Common myeloid progenitor, CD34-positive (primary cell): ENCODE data around the gene ARL3.

Experiments
- CTCF ChIA-PET: fragments of 350-600 bp; sonication (Branson Sonifier 250); formaldehyde crosslinking; loops from one replicate; lab custom pipeline; 2021; ENCODE audit warnings: antibody characterized with exemption; lab: Charles Lee
- POLR2A ChIA-PET: fragments of 350-600 bp; sonication (Branson Sonifier 250); formaldehyde crosslinking; loops from one replicate; lab custom pipeline; 2021; ENCODE audit warnings: antibody characterized with exemption; lab: Charles Lee
- DNase-seq, 3 donors: peaks; one replicate each; pipeline versions ENCODE4 v3.0.0 to v3.0.0-alpha.2; 2013
- H3K27ac ChIP-seq, 2 experiments: 1 replicate in 1 of 2; 2 replicates in 1 of 2; pipeline ENCODE4 v1.7.0; 2013; ENCODE audit warnings: inconsistent platforms in 2 of 2, low read length in 2 of 2, mild to moderate bottlenecking in 2 of 2, low read depth in 1 of 2, moderate library complexity in 1 of 2; ENCODE audit not compliant: severe bottlenecking in 2 of 2, insufficient read depth in 1 of 2, poor library complexity in 1 of 2
- H3K27me3 ChIP-seq, 5 experiments: replicated peaks in 2 of 5; 1 replicate in 3 of 5; 2 replicates in 2 of 5; pipeline versions ENCODE4 v1.6.1 to v1.7.0; 2013; ENCODE audit warnings: low read length in 4 of 5, mild to moderate bottlenecking in 2 of 5, moderate library complexity in 2 of 5, inconsistent platforms in 1 of 5; ENCODE audit not compliant: insufficient read depth in 5 of 5, control insufficient read depth in 4 of 5
- H3K36me3 ChIP-seq, 4 experiments: 1 replicate in 2 of 4; 2 replicates in 2 of 4; pipeline versions ENCODE4 v1.6.1 to v1.7.0; 2013; ENCODE audit warnings: low read length in 3 of 4, control low read depth in 1 of 4, mild to moderate bottlenecking in 1 of 4; ENCODE audit not compliant: control insufficient read depth in 4 of 4, insufficient read depth in 4 of 4
- H3K4me1 ChIP-seq, 4 experiments: 1 replicate in 3 of 4; 2 replicates in 1 of 4; pipeline versions ENCODE4 v1.6.1 to v1.7.1; 2013; ENCODE audit warnings: low read length in 3 of 4, mild to moderate bottlenecking in 3 of 4, control low read depth in 1 of 4, inconsistent platforms in 1 of 4, moderate library complexity in 1 of 4; ENCODE audit not compliant: control insufficient read depth in 4 of 4, insufficient read depth in 4 of 4; ENCODE audit errors: control extremely low read depth in 1 of 4
- H3K4me3 ChIP-seq, 7 experiments: 1 replicate in 4 of 7; 2 replicates in 3 of 7; pipeline versions ENCODE4 v1.5.1 to v1.7.0; 2013; ENCODE audit warnings: mild to moderate bottlenecking in 7 of 7, low read length in 6 of 7, moderate library complexity in 6 of 7, inconsistent platforms in 2 of 7, low read depth in 2 of 7, control low read depth in 1 of 7; ENCODE audit not compliant: insufficient read depth in 4 of 7, control insufficient read depth in 1 of 7; ENCODE audit errors: extremely low read depth in 1 of 7
- H3K9me3 ChIP-seq, 5 experiments: 1 replicate in 4 of 5; 2 replicates in 1 of 5; pipeline versions ENCODE4 v1.6.1 to v1.7.1; 2013; ENCODE audit warnings: low read length in 4 of 5, mild to moderate bottlenecking in 2 of 5, inconsistent platforms in 1 of 5, low read depth in 1 of 5, moderate library complexity in 1 of 5; ENCODE audit not compliant: control insufficient read depth in 4 of 5, insufficient read depth in 2 of 5; ENCODE audit errors: control extremely low read depth in 1 of 5
- WGBS: methylation state at CpG from one replicate; pipeline ENCODE4 v1.1.5; 2013; ENCODE audit not compliant: insufficient coverage; 5-methylcytosine and 5-hydroxymethylcytosine counted together

ARL3 gene

DNA sequence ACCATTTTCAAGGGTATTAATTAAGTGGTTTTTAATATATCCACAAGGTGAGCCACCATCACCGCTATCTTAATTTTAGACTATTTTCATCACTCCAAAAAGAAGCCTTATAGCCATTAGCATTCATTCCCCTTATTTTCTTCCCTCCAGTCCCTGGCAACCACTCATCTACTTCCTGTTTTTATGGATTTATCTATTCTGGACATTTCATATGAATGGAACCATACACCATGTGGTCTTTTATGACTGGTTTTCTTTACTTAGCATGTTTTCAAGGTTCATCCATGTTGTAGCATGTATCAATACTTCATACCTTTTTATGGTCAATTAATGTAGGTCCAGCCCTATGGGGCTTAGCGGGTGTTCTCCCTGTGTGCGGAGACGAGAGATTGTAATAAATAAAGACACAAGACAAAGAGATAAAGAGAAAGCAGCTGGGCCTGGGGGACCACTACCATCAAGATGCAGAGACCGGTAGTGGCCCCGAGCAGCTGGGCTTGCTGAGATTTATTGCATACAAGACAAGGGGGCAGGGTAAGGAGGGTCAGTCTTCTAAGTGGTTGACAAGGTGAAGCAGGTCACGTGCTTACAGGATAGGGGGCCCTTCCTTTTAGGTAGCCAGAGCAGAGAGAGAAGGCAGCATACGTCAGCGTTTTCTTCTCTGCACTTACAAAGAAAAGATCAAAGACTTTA is 44.2 kb upstream of the ARL3 start:
- peaks cover 0 to 5% (median 4%) of the 10 kb centered on the region in 4 experiments for H3K36me3 ChIP-seq
- no peak overlapping the region for H3K27ac ChIP-seq
- peaks cover 0 to 2% (median 0%) of the 10 kb centered on the region in 5 experiments for H3K9me3 ChIP-seq
- H3K4me3 ChIP-seq, result no peak overlapping the region
- ChIA-PET CTCF (interaction anchor here (1.2 kb wide), 1 partner anchor 23 kb away, joined by 3 read pairs; no protein-coding TSS in a partner anchor), POLR2A (no interaction called here)
- 100% methylated on average over 5 of the region's 9 CpGs for WGBS
- DNase-seq, result peak in 1 of 3 donors; percentile 23
- H3K4me1 ChIP-seq, result peaks cover 0 to 13% (median 2%) of the 10 kb centered on the region in 4 experiments
- H3K27me3 ChIP-seq, result no peaks in the 10 kb centered on the region

DNA sequence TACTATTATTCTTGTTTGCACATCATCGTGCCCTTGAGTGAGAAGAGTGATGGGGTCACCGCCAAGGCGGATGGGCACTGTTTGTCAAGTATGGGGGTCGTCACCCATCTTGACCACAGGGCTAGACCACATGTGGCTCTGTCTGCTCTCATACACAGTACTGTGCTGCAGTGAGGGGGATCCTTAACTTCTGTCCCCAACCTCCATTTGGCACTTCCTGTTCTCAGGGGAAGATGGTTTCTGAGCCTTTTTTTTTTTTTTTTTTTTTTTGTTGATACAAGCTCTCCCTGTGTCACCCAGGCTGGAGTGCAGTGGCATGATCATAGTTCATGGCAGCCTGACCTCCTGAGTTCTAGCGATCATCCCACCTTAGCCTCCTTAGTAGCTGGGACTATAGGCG is 43.1 kb upstream of the ARL3 start:
- H3K4me1 ChIP-seq, result peaks cover 0 to 16% (median 5%) of the 10 kb centered on the region in 4 experiments
- H3K9me3 ChIP-seq, result peaks cover 0 to 2% (median 0%) of the 10 kb centered on the region in 5 experiments
- H3K36me3 ChIP-seq, result peaks cover 0 to 3% (median 3%) of the 10 kb centered on the region in 4 experiments
- 95% methylated on average over 5 of the region's 6 CpGs for WGBS
- CTCF ChIA-PET, result interaction anchor here (0.7 to 1.5 kb wide), 3 partner anchors 22 to 37 kb away, joined by 3 to 4 read pairs (median 4); no protein-coding TSS in a partner anchor
- H3K27me3 ChIP-seq, result no peaks in the 10 kb centered on the region
- H3K4me3 ChIP-seq, result no peak overlapping the region
- POLR2A ChIA-PET, result no interaction called here
- peak in 1 of 3 donors; percentile 25 for DNase-seq
- H3K27ac ChIP-seq, result no peak overlapping the region

DNA sequence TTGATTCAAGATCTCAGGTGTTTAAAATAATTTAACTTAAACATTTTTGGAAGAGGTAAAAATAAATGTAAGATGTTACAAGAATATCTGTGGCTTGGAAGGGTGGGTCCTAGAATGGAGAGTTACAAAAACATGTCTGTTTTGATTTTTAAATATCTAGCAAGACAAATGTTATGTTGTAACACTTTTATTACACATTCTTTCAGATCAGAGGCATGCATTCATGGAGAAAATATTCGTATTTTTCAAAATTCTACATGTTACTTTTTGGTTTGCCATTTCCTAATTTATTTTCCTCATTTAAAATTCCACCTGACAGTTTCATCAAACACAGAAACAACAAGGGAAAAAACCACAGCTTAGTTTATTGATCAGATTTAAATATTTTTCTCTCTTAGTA is 39.5 kb upstream of the ARL3 start:
- ChIA-PET CTCF (interaction anchor here (0.6 to 5.5 kb wide), 11 partner anchors 10 to 150 kb away, joined by 3 to 60 read pairs (median 26); partner anchors contain the start of genes CYP17A1 and WBP1L), POLR2A (interaction anchor here (1.0 kb wide), 1 partner anchor 17 kb away, joined by 3 read pairs; no protein-coding TSS in a partner anchor)
- Histone ChIP-seq H3K27me3 (no peaks in the 10 kb centered on the region), H3K36me3 (peaks cover 0 to 3% (median under 1%) of the 10 kb centered on the region in 4 experiments), H3K4me1 (peaks cover 0 to 13% (median 5%) of the 10 kb centered on the region in 4 experiments), H3K4me3 (no peak overlapping the region), H3K9me3 (no peaks in the 10 kb centered on the region), H3K27ac (no peak overlapping the region)
- WGBS, result 80% methylated on average over 1 of the region's 1 CpG
- no peak for DNase-seq

DNA sequence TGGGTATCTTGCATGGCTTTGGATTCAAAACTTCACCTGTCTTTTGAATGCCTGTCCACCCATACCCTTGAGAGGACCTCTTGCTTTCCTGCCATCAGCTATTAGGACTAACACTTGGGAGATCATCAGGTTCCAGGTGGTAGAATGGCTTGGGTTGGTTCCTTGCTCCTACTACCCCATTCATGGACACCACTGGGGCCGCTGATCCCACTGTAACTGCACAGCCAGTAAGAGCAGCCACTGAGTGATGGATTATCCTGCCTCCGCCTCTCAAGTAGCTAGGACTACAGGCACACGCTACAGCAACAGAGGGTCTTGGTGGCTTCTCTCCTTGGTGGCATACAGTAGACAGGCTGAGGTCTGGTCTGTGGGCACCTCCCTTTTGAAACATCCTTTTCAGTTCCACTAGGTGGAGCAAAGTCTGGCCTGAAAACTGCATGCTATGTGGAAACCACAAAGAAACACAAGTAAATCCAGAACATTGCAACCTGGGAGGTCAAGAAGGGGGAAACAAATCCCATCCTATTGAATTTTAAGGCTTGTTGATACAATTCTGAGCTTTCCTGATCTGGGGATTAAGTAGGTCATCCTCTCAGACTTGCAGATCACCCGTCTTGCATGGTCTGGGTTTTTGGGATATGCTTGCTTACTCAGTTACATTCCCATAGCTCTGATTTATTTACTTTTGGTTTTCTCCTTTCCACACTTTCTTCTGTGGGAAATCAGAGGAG is 38.9 kb upstream of the ARL3 start:
- no peaks in the 10 kb centered on the region for H3K9me3 ChIP-seq
- peaks cover 0 to 10% (median 5%) of the 10 kb centered on the region in 4 experiments for H3K4me1 ChIP-seq
- no peak overlapping the region for H3K27ac ChIP-seq
- POLR2A ChIA-PET, result interaction anchor here (0.7 to 1.0 kb wide), 2 partner anchors 17 to 23 kb away, joined by 3 read pairs; no protein-coding TSS in a partner anchor
- DNase-seq, result peak; percentile 49 to 74 (median 71)
- CTCF ChIA-PET, result interaction anchor here (0.6 to 5.5 kb wide), 21 partner anchors 9 to 580 kb away, joined by 3 to 60 read pairs (median 5); partner anchors contain the start of genes CYP17A1 and WBP1L
- WGBS, result 97% methylated on average over 4 of the region's 4 CpGs
- H3K4me3 ChIP-seq, result no peak overlapping the region
- no peaks in the 10 kb centered on the region for H3K27me3 ChIP-seq
- H3K36me3 ChIP-seq, result peaks cover 0 to 6% (median 0%) of the 10 kb centered on the region in 4 experiments

DNA sequence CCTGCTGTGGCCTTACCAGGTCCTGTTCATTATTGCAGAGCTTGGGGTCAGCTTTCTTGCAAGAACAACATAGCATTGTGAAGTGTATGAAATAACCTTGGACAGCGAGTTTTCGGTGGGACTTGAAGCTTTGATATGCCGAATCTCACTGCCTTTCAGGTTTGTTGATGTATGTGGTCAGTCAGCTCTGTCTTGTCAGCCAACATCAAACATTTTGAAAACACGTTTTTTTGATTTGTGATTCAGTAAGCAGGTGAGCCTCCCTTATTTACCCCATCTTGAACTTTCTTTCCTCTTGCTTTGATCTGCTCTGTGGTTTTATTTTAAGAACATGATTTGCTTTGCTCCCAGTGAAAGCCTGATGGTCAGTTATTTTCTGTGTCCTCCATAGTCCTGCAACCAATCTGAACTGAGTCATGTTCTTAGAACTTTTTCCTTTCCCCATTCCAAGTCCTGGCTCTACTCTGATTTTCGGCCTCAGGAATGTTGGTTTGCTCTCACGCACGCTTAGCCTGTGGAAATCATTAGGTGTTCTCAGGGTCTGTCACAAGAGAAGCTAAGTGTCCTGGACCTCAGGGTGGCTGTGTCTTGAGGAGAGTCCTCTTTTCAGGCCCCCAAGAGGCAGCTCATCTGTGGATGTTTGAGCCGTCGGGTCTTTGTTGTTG is 38.2 kb upstream of the ARL3 start:
- no peak for DNase-seq
- no peak overlapping the region for H3K4me3 ChIP-seq
- WGBS, result 96% methylated on average over 8 of the region's 9 CpGs
- ChIA-PET POLR2A (interaction anchor here (0.7 kb wide), 1 partner anchor 24 kb away, joined by 3 read pairs; no protein-coding TSS in a partner anchor), CTCF (interaction anchor here (0.6 to 5.5 kb wide), 23 partner anchors 9 to 580 kb away, joined by 3 to 60 read pairs (median 5); partner anchors contain the start of genes CYP17A1 and WBP1L)
- H3K27me3 ChIP-seq, result no peaks in the 10 kb centered on the region
- peaks cover 0 to 6% (median under 1%) of the 10 kb centered on the region in 4 experiments for H3K36me3 ChIP-seq
- H3K27ac ChIP-seq, result no peak overlapping the region
- H3K9me3 ChIP-seq, result no peaks in the 10 kb centered on the region
- H3K4me1 ChIP-seq, result peaks cover 0 to 9% (median 4%) of the 10 kb centered on the region in 4 experiments

DNA sequence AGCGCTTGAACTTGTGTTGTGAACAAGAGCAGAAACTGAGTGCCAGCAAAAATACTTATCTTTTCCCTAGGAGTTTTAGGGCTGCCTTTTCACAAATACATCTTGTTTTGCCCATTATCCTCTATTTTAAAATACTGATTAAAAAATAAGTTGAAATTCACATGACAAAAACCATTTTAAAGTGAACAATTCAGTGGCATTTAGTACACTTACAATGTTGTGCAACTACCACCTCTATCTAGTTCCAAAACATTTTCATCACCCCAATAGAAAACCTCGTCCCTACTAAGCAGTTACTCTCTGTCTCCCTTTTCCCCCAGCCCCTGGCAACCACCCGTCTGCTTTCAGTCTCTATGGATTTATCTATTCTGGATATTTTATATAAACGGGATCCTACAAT is 31.0 kb upstream of the ARL3 start:
- H3K4me3 ChIP-seq, result peak overlapping the region in 6 of 7 experiments; percentile 88 to 96 (median 92)
- H3K27me3 ChIP-seq, result no peaks in the 10 kb centered on the region
- peaks cover 18 to 50% (median 34%) of the 10 kb centered on the region in 4 experiments for H3K4me1 ChIP-seq
- POLR2A ChIA-PET, result interaction anchor here (0.7 kb wide), 1 partner anchor 67 kb away, joined by 3 read pairs; no protein-coding TSS in a partner anchor
- H3K9me3 ChIP-seq, result no peaks in the 10 kb centered on the region
- 100% methylated on average over 2 of the region's 4 CpGs for WGBS
- H3K36me3 ChIP-seq, result peaks cover 0 to 3% (median 2%) of the 10 kb centered on the region in 4 experiments
- H3K27ac ChIP-seq, result peak overlapping the region in 1 of 2 experiments; percentile 84
- no peak for DNase-seq
- CTCF ChIA-PET, result interaction anchor here (0.7 to 3.0 kb wide), 2 partner anchors 7 to 22 kb away, joined by 3 to 21 read pairs; no protein-coding TSS in a partner anchor
